Stomach (tissue), 4 donors: ENCODE data around the gene SLC12A7.

ENCODE experiments used
- CTCF ChIP-seq, 7 experiments: fragments of 450-650 bp in 4 of 7; fragments of 200-600 bp in 3 of 7; sonication (generic) in 3 of 7; IDR thresholded peaks; one replicate each; pipeline ENCODE4 v1.5.1; 2016 to 2019; ENCODE audit warnings: antibody characterized with exemption in 7 of 7, control low read depth in 2 of 7, mild to moderate bottlenecking in 1 of 7
- POLR2A ChIP-seq, 4 donors: fragments of 450-650 bp; IDR thresholded peaks; one replicate each; pipeline ENCODE4 v1.6.1; 2016; ENCODE audit warnings: antibody characterized with exemption in 4 of 4, control low read depth in 2 of 4, mild to moderate bottlenecking in 1 of 4, moderate library complexity in 1 of 4
- POLR2AphosphoS5 ChIP-seq, 3 donors: sonication (generic); formaldehyde crosslinking; IDR thresholded peaks; one replicate each; pipeline ENCODE4 v1.6.1; 2016; ENCODE audit warnings: antibody characterized with exemption in 3 of 3

GRCh38 chr5:1096838-1097237 lies 15.0 kb downstream of the SLC12A7 start:
- TF ChIP-seq CTCF (IDR thresholded peaks at IDR 0.05) (no peak), POLR2A (IDR thresholded peaks at IDR 0.05) (no peak), POLR2AphosphoS5 (IDR thresholded peaks at IDR 0.05) (no peak)
